ENCODE measurements around the gene OR2AT4. TPM values are rescaled to one million over a fixed set of nuclear protein-coding genes. Genes with fewer than 3 reads are reported as not detected.

The OR2AT4 gene
- total RNA-seq, 3 donors from 2014 or later (not counting 1 experiment from before 2014, with no cell fraction given), result not detected

- intact Hi-C loops (cut with micrococcal nuclease), result loop anchor here (5.0 kb wide), 1 partner anchor 217 kb away; no protein-coding TSS in a partner anchor
- H3K36me3 Mint-ChIP-seq, result no peaks in the 10 kb centered on the region
- Histone ChIP-seq H3K4me3 (ENCODE audit: low read length) (no peak overlapping the region), H3K9me3 (ENCODE audit: control insufficient read depth, insufficient read depth, low read length) (no peaks in the 10 kb centered on the region), H3K27me3 (ENCODE audit: control insufficient read depth, insufficient read depth, low read length) (no peaks in the 10 kb centered on the region), H3K27ac (ENCODE audit: low read length) (no peak overlapping the region), H3K36me3 (ENCODE audit: control insufficient read depth, insufficient read depth, low read length) (no peaks in the 10 kb centered on the region), H3K4me1 (ENCODE audit: control insufficient read depth, insufficient read depth, low read length) (peaks cover 38% of the 10 kb centered on the region)
- H3K27me3 Mint-ChIP-seq (ENCODE audit: low read depth in 2 of 2), result no peaks in the 10 kb centered on the region
- H3K27ac Mint-ChIP-seq, result no peak overlapping the region
- WGBS (ENCODE audit: insufficient coverage), result 50% methylated on average over 3 of the region's 3 CpGs
- H3K9me3 Mint-ChIP-seq, result no peaks in the 10 kb centered on the region
- no peak for DNase-seq
- no peak overlapping the region for H3K4me3 Mint-ChIP-seq
- peaks cover 19 to 41% of the 10 kb centered on the region in 2 donors for H3K4me1 Mint-ChIP-seq
- ATAC-seq, result no peak
- TF ChIP-seq, protein P1, sequence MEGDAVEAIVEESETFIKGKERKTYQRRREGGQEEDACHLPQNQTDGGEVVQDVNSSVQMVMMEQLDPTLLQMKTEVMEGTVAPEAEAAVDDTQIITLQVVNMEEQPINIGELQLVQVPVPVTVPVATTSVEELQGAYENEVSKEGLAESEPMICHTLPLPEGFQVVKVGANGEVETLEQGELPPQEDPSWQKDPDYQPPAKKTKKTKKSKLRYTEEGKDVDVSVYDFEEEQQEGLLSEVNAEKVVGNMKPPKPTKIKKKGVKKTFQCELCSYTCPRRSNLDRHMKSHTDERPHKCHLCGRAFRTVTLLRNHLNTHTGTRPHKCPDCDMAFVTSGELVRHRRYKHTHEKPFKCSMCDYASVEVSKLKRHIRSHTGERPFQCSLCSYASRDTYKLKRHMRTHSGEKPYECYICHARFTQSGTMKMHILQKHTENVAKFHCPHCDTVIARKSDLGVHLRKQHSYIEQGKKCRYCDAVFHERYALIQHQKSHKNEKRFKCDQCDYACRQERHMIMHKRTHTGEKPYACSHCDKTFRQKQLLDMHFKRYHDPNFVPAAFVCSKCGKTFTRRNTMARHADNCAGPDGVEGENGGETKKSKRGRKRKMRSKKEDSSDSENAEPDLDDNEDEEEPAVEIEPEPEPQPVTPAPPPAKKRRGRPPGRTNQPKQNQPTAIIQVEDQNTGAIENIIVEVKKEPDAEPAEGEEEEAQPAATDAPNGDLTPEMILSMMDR (IDR thresholded peaks at IDR 0.05), result peak; percentile 2
These were observed 48.0 kb upstream of the OR2AT4 start for GRCh38 chr11:75144716-75145014.

GRCh38 chr11:75143420-75143731 lies 46.7 kb upstream of the OR2AT4 start:
- intact Hi-C loops (cut with micrococcal nuclease), result loop anchor here (5.0 kb wide), 1 partner anchor 216 kb away; no protein-coding TSS in a partner anchor
- no peaks in the 10 kb centered on the region for H3K27me3 ChIP-seq (ENCODE audit: control insufficient read depth, insufficient read depth, low read length)
- Mint-ChIP-seq H3K4me1 (peaks cover 19 to 41% of the 10 kb centered on the region in 2 donors), H3K27me3 (ENCODE audit: low read depth in 2 of 2) (peaks cover 5 to 6% of the 10 kb centered on the region in 2 donors), H3K27ac (peak overlapping the region; percentile 6 to 56), H3K4me3 (peak overlapping the region; percentile 68), H3K36me3 (no peaks in the 10 kb centered on the region), H3K9me3 (no peaks in the 10 kb centered on the region)
- H3K4me1 ChIP-seq (ENCODE audit: control insufficient read depth, insufficient read depth, low read length), result peaks cover 38% of the 10 kb centered on the region
- no peak overlapping the region for H3K27ac ChIP-seq (ENCODE audit: low read length)
- no peak overlapping the region for H3K4me3 ChIP-seq (ENCODE audit: low read length)
- H3K9me3 ChIP-seq (ENCODE audit: control insufficient read depth, insufficient read depth, low read length), result no peaks in the 10 kb centered on the region
- 28% methylated on average over 4 of the region's 6 CpGs for WGBS (ENCODE audit: insufficient coverage)
- DNase-seq (no peak), ATAC-seq (no peak)
- no peaks in the 10 kb centered on the region for H3K36me3 ChIP-seq (ENCODE audit: control insufficient read depth, insufficient read depth, low read length)
- TF ChIP-seq, protein P1 (IDR thresholded peaks at IDR 0.05), result no peak

DNA sequence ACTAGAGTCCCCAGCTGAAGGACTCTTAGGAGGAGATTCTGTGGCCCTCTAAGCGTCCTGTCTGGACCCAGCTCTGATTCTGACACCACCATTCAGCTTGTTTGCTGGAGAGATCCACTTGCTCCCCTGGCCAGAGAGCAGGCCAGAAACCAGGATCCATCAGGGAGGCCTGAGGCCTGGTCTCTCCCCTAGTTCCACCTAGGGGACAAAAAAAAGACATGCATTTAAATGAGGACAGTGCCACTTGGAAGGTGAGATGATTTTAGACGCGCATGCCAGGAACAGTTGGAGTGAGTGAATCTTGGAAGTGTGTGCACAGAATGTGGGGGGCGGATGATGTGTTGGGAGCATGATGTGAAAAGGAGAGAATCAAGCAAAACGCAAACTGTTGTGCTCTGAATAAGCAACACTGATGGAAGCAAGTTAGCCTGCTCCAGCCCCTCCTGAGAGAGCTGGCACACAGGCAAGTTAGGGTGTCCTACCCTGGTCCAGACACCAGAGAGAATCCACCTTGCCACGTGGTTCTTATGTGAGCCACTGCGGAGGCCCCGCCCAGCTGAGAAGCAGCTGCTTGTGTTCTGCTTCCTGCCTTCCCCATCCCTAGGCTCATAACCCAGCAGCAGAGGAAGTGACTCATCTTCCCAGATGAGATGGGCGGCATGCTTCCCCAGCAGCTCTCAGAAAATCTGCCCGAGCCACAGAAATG lies 46.2 kb upstream of the OR2AT4 start:
- H3K27me3 ChIP-seq (ENCODE audit: control insufficient read depth, insufficient read depth, low read length), result no peaks in the 10 kb centered on the region
- DNase-seq, result peak; percentile 25 to 81
- intact Hi-C loops (cut with micrococcal nuclease), result loop anchor here (5.0 kb wide), 1 partner anchor 216 kb away; no protein-coding TSS in a partner anchor
- H3K27ac ChIP-seq (ENCODE audit: low read length), result no peak overlapping the region
- TF ChIP-seq, protein P1 (IDR thresholded peaks at IDR 0.05), result no peak
- H3K9me3 Mint-ChIP-seq, result no peaks in the 10 kb centered on the region
- H3K36me3 ChIP-seq (ENCODE audit: control insufficient read depth, insufficient read depth, low read length), result no peaks in the 10 kb centered on the region
- H3K9me3 ChIP-seq (ENCODE audit: control insufficient read depth, insufficient read depth, low read length), result no peaks in the 10 kb centered on the region
- peaks cover 5 to 6% of the 10 kb centered on the region in 2 donors for H3K27me3 Mint-ChIP-seq (ENCODE audit: low read depth in 2 of 2)
- peak; percentile 75 to 84 (median 75) for ATAC-seq
- H3K4me1 Mint-ChIP-seq, result peaks cover 19 to 41% of the 10 kb centered on the region in 2 donors
- H3K27ac Mint-ChIP-seq, result peak overlapping the region; percentile 6 to 56
- peak overlapping the region; percentile 68 for H3K4me3 Mint-ChIP-seq
- WGBS (ENCODE audit: insufficient coverage), result 33% methylated on average over 10 of the region's 10 CpGs
- H3K4me3 ChIP-seq (ENCODE audit: low read length), result no peak overlapping the region
- H3K36me3 Mint-ChIP-seq, result no peaks in the 10 kb centered on the region
- peaks cover 34% of the 10 kb centered on the region for H3K4me1 ChIP-seq (ENCODE audit: control insufficient read depth, insufficient read depth, low read length)

- 72% methylated on average over 6 of the region's 6 CpGs for WGBS (ENCODE audit: insufficient coverage)
- H3K4me3 ChIP-seq (ENCODE audit: low read length), result no peak overlapping the region
- Mint-ChIP-seq H3K9me3 (no peaks in the 10 kb centered on the region), H3K4me3 (no peak overlapping the region), H3K27ac (no peak overlapping the region), H3K4me1 (peaks cover 19 to 41% of the 10 kb centered on the region in 2 donors), H3K27me3 (ENCODE audit: low read depth in 2 of 2) (peaks cover 13 to 17% of the 10 kb centered on the region in 2 donors), H3K36me3 (no peaks in the 10 kb centered on the region)
- no peaks in the 10 kb centered on the region for H3K27me3 ChIP-seq (ENCODE audit: control insufficient read depth, insufficient read depth, low read length)
- no peaks in the 10 kb centered on the region for H3K36me3 ChIP-seq (ENCODE audit: control insufficient read depth, insufficient read depth, low read length)
- intact Hi-C loops (cut with micrococcal nuclease), result loop anchor here (5.0 kb wide), 1 partner anchor 214 kb away; no protein-coding TSS in a partner anchor
- TF ChIP-seq, protein P1 (IDR thresholded peaks at IDR 0.05), result no peak
- no peak overlapping the region for H3K27ac ChIP-seq (ENCODE audit: low read length)
- H3K9me3 ChIP-seq (ENCODE audit: control insufficient read depth, insufficient read depth, low read length), result no peaks in the 10 kb centered on the region
- ATAC-seq (no peak), DNase-seq (no peak)
- H3K4me1 ChIP-seq (ENCODE audit: control insufficient read depth, insufficient read depth, low read length), result peaks cover 31% of the 10 kb centered on the region
These were observed 44.5 kb upstream of the OR2AT4 start for GRCh38 chr11:75141166-75141565.
